ENCODE data around the gene PITPNC1. TPM values are rescaled to one million over a fixed set of nuclear protein-coding genes. Genes with fewer than 3 reads are reported as not detected.
"Not testable (repeated sequence)": the region's sequence is repeated elsewhere in the genome, so short reads cannot be mapped to it uniquely, and the experiment has no call there.

Gene PITPNC1
- total and polyA plus RNA-seq, 7 donors = 3.0 to 15.7 (median 5.6) TPM

DNA sequence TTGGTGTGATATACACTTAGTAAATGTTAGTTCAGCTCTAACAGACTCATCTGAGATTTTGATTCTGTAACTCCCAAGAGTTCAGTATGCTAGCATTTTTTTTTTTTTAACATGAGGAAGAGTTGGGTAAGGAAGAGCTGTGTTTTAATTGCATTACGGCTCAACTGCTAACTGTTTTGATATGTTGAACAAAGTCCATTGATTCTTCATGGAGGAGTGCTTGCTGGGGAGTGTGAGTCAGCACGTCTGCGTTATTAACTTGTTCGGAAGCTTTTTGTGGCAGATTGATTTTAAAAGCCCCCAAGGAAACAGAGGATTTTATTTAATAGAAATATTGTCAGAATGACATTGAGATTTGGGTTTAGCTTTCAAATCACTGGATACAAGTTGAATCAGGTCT is 45.8 kb downstream of the PITPNC1 start:
- intact Hi-C loops (cut with DNase I) = no loop called here
- no peaks in the 10 kb centered on the region for H3K4me1 ChIP-seq
- peak overlapping the region in 1 of 4 donors; percentile 71 for H3K27ac ChIP-seq
- H3K9me3 ChIP-seq = no peaks in the 10 kb centered on the region
- no peak overlapping the region for H3K4me3 ChIP-seq
- no peaks in the 10 kb centered on the region for H3K27me3 ChIP-seq
- no peak for TF ChIP-seq CTCF (IDR thresholded peaks at IDR 0.05)
- no peak for TF ChIP-seq EP300 (IDR thresholded peaks at IDR 0.05)
- H3K36me3 ChIP-seq = no peaks in the 10 kb centered on the region
- no peak for DNase-seq
- WGBS, 2 donors = 20 to 75% methylated on average over 4 of the region's 4 CpGs

DNA sequence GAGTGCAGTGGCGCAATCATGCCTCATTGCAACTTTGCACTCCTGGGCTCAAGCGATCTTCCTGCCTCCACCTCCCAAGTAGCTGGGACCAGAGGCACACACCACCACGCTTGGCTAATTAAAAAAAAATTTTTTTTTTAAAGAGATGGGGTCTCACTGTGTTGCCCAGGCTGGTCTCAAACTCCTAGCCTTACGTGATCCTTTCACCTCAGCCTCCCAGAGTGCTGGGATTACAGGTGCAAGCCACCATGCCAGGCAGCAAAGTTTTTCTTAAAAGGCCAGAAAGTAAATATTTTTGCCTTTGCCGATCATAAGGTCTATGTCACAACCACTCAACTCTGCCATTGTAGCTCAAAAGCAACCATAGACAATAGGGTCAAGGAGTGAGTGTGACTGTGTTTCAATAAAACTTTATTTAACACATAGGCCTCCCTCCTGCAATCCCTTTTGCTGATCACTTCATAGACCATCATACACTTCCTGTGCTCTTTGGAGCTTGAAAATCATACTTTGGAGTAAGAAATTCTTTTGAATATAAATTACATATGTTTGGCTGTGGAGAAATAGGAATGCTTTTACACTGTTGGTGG is 48.6 kb downstream of the PITPNC1 start:
- 97 to 98% methylated on average over 5 of the region's 5 CpGs for WGBS, 2 donors
- H3K4me3 ChIP-seq = no peak overlapping the region
- no peaks in the 10 kb centered on the region for H3K9me3 ChIP-seq
- H3K27ac ChIP-seq = no peak overlapping the region
- intact Hi-C loops (cut with DNase I) = no loop called here
- H3K36me3 ChIP-seq = no peaks in the 10 kb centered on the region
- no peaks in the 10 kb centered on the region for H3K4me1 ChIP-seq
- no peak for TF ChIP-seq POLR2AphosphoS5 (IDR thresholded peaks at IDR 0.05)
- TF ChIP-seq POLR2A (IDR thresholded peaks at IDR 0.05) = no peak
- no peak for TF ChIP-seq EP300 (IDR thresholded peaks at IDR 0.05)
- no peak for TF ChIP-seq CTCF (IDR thresholded peaks at IDR 0.05)
- H3K27me3 ChIP-seq = no peaks in the 10 kb centered on the region
- no peak for DNase-seq

GRCh38 chr17:67427424-67427823 is 50.3 kb downstream of the PITPNC1 start:
- TF ChIP-seq POLR2AphosphoS5 (IDR thresholded peaks at IDR 0.05) (no peak), POLR2A (IDR thresholded peaks at IDR 0.05) (no peak), CTCF (IDR thresholded peaks at IDR 0.05) (no peak), EP300 (IDR thresholded peaks at IDR 0.05) (no peak)
- H3K27me3 ChIP-seq = no peaks in the 10 kb centered on the region
- no peaks in the 10 kb centered on the region for H3K9me3 ChIP-seq
- intact Hi-C loops (cut with DNase I) = no loop called here
- H3K4me3 ChIP-seq = no peak overlapping the region
- H3K4me1 ChIP-seq = peaks cover 0 to 10% (median 9%) of the 10 kb centered on the region in 4 donors
- WGBS, 2 donors = 88 to 94% methylated on average over 4 of the region's 4 CpGs
- no peak for DNase-seq
- no peaks in the 10 kb centered on the region for H3K36me3 ChIP-seq
- no peak overlapping the region for H3K27ac ChIP-seq

GRCh38 chr17:67430515-67430914 is 53.4 kb downstream of the PITPNC1 start:
- DNase-seq; H3K27me3 ChIP-seq; H3K36me3 ChIP-seq; intact Hi-C loops (cut with DNase I); H3K4me3 ChIP-seq; H3K9me3 ChIP-seq: not testable (repeated sequence)
- peaks cover 0 to 10% (median 9%) of the 10 kb centered on the region in 4 donors for H3K4me1 ChIP-seq
- WGBS, 2 donors = 96% methylated on average over 4 of the region's 4 CpGs
- H3K27ac ChIP-seq = peak overlapping the region in 1 of 4 donors; percentile 69

- intact Hi-C loops (cut with DNase I) = no loop called here
- DNase-seq = no peak
- no peak for TF ChIP-seq POLR2A (IDR thresholded peaks at IDR 0.05)
- TF ChIP-seq POLR2AphosphoS5 (IDR thresholded peaks at IDR 0.05) = no peak
- TF ChIP-seq EP300 (IDR thresholded peaks at IDR 0.05) = no peak
- no peak for TF ChIP-seq CTCF (IDR thresholded peaks at IDR 0.05)
- H3K4me3 ChIP-seq = no peak overlapping the region
- no peaks in the 10 kb centered on the region for H3K9me3 ChIP-seq
- no peaks in the 10 kb centered on the region for H3K36me3 ChIP-seq
- peaks cover 0 to 10% (median 9%) of the 10 kb centered on the region in 4 donors for H3K4me1 ChIP-seq
- 61 to 84% methylated on average over 9 of the region's 9 CpGs for WGBS, 2 donors
- peak overlapping the region in 2 of 4 donors; percentile 51 to 69 for H3K27ac ChIP-seq
- H3K27me3 ChIP-seq = no peaks in the 10 kb centered on the region
Measured at GRCh38 chr17:67431249-67432015, 54.4 kb downstream of the PITPNC1 start.
